GM04504 (cell line): ENCODE results near the gene FAM219A.

Experiments used
- DNase-seq: peaks from one replicate; pipeline ENCODE4 v3.0.0-alpha.2; 2012; ENCODE audit warnings: low read depth

Gene FAM219A

DNA sequence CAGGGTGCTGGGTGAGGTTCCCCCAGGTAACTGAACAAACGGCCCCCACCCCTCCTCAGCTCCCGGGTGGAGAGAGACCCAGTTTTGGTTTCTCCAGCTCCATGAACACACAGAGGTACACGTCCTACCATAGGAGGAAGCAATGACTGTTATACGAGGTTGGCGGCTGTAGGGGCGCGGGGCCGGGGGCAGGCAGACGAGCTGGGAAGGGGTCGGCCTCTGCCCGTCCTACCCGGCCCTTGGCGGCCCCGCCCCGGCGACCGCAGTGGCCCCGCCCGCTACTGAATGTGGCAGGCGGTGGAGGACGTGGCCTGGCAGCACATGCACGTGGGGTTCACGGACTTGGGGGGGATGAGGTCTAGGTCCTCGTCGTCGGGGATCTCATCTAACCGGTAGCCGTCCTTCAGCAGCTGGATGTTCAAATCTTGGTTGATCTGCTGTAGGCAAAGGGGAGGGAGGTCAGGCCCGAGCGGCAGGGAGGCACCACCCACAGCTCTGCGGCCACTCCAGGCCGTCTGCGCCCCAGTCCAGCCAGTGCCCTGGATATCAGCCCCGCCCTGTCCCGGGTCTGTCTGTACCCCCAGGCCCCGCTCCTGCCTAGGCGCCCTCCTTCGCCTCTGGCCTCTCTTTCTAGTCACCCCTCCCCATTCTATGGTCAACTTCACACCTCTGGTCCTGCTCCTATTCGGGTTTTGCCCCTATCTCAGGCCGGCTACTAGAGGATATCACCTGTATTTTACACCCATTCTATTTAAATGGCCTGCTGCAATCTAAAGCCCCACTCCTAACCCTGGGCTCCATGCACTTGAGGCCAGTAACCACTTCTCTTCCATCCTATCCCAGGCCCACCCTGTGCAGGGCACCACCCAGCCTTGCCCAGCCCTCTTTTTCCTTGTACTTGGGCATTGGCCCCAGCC lies 57.4 kb downstream of the FAM219A start:
- no peak for DNase-seq

GRCh38 chr9:34400275-34400674 lies 58.1 kb downstream of the FAM219A start:
- no peak for DNase-seq

GRCh38 chr9:34399729-34400128 lies 58.6 kb downstream of the FAM219A start:
- DNase-seq, result no peak

DNA sequence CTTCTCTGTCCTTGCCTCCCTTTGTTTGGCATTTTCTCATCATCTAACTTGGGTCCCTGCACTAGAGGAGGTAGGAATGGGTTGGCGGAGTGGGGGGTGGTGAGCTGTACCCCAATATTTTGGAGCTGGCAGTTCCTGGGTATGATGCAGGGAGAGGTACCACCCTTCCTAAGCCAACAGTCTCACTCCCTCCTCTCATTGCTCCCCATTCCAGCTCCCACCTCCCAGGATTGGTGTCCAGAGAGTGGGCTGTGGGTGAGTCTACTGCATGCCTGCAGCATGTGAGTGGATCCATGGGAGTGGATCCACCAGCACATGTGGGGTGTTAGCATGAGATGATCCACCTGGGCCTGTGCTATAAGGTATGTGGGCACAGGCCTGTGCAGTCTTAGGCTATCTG lies 59.5 kb downstream of the FAM219A start:
- no peak for DNase-seq

DNA sequence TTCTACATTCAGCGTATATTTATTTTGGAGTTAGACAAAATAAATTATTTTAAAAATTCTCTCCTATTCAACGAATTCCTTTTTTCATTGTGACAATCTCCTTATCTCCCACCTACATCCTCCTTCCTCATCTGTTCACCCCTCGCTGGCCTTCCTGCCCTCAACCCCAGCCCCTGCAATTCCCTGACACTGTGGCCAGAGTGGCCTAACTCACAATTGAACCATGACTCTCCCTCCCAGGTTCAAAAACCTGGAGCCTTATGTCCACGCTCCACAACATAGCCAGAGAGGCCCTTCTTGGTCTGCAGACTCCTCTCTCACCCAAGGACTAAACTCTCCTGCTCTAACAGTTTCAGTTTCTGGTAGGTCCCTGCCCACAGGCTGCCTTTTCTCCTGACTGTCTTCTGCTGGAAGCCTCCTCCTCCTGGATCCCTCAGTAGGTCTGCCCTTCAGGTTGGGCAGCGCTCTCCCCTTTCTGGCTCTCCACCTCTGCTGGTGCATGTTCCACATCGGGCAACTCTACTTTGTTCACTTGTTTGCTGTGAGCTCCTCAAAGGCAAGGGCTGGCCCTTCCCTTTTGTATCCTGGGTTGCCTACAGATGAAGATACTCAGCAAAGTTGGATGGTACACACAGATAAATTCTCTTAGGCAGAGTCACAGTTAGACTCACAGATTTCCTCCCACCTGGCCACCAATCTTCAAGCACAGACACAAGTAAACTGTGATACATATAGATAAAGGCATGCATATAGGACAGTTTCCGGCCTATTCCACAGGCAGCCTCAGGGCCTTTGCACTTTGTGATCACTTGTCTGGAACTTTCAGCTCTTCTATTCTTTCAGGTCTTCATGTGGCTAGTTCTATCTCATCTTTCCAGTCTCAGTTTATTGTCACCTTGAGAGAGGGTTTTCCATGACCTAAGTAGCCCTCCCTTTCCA lies 61.8 kb downstream of the FAM219A start:
- DNase-seq, result no peak

DNA sequence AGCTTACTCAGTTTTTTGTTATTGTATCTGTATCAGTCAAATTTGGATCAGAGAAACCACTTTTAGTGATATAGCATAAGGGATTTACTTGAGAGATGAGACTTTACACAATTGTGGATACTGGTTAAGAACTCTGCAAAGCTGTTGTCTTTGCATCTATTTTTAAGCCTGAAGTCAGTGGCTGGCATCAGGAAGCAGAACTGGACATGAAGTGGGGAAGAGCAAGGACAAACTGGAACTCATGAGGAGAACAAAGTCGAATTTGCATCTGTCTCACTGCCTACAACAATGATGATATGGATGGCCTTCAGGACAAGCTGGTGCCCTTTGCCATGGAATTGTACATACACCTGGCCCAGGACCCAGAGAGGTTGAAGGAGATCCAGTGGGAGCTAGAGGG lies 65.9 kb downstream of the FAM219A start:
- DNase-seq, result no peak

DNA sequence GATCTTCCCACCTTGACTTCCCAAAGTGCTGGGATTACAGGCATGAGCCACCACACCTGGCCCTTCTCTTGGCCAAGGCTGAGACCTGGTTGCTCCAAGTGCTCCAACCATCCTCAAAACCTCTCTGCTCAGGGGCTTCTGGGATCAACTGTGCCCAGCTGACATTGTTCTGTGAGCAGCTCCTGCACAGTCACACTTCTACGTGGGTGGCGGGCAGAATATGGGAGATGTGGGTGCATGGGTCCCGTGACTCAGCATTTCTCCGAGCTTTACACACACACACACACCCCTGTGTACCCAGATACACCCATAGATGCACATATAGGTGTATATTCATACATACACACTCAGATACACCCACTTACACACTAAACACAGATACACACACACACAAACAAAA lies 71.1 kb downstream of the FAM219A start:
- DNase-seq, result no peak

- no peak for DNase-seq
Observed at GRCh38 chr9:34386656-34387055, 71.7 kb downstream of the FAM219A start.

DNA sequence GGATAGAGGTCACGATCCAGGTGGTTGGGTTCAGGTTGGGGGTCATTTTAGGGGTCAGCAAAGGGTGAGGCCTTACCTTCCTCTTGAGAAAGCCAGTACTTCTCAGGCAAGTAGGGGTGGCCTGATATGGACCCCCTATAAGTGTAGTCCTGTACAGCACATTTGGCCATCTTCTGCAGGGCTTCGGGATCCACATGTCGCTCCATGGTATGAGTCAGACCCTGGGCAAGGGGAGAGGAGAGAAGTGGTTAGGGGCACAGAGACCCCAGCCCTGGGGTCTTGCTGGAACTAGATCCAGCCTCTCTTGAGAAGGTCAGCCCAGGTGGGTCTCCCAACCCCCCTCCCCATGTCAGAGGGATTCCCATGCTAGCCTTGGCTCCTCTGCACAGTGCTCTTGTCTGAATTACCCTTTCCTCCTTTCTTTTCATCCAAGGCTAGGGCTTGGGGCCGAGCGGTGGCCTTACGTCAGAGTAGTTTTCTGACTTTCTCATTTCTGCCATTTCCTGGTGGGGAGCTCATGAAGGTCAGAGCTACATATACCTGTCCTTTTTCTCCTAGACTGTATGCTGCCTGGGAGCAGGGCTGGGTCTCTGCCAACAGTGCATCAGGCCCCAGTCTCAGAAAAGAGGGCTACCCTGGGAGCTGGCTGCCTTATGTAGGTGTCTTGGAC lies 72.7 kb downstream of the FAM219A start:
- DNase-seq, result no peak

- DNase-seq, result no peak
Observed at GRCh38 chr9:34384368-34385165, 73.8 kb downstream of the FAM219A start.

DNA sequence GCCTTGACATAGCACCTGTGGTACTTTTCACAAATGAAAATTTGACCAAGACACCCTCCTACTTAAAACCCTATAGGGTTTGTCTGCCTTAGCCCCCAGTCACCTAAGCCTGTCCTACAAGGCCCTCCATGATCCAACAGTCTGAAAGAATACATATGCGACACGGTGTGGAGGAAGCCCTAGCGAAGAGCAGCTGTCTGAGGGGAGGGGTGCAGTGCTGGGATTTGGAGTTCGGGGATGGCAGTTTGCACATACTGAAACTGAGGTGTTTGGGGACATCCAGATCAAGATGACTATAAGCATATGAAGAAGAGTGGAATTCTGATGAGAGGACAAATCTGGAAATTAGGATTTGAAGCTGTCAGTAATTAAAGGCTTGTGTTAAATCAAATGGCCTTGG lies 74.5 kb downstream of the FAM219A start:
- DNase-seq, result no peak

DNA sequence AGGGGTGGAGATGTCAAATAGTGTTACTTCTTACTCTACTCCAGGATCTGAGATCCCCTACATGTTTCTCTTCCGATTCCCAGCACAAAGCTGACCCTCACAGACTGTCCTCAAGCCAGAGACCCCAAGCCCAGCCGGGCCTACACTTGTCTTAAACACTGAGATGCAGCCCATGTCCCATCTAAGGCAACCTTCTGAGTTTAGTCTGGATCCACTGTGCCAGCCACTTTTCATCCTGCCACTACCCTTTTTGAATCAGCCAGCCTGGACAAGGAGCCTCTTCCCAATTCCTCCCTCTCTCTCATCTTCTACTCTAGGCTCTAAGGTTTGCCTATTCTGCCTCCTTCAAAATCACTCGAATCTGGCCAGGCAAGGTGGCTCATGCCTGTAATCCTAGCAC lies 75.5 kb downstream of the FAM219A start:
- no peak for DNase-seq

- DNase-seq, result no peak
Observed at GRCh38 chr9:34382054-34382453, 76.3 kb downstream of the FAM219A start.

GRCh38 chr9:34381323-34381722 lies 77.0 kb downstream of the FAM219A start:
- DNase-seq, result no peak

DNA sequence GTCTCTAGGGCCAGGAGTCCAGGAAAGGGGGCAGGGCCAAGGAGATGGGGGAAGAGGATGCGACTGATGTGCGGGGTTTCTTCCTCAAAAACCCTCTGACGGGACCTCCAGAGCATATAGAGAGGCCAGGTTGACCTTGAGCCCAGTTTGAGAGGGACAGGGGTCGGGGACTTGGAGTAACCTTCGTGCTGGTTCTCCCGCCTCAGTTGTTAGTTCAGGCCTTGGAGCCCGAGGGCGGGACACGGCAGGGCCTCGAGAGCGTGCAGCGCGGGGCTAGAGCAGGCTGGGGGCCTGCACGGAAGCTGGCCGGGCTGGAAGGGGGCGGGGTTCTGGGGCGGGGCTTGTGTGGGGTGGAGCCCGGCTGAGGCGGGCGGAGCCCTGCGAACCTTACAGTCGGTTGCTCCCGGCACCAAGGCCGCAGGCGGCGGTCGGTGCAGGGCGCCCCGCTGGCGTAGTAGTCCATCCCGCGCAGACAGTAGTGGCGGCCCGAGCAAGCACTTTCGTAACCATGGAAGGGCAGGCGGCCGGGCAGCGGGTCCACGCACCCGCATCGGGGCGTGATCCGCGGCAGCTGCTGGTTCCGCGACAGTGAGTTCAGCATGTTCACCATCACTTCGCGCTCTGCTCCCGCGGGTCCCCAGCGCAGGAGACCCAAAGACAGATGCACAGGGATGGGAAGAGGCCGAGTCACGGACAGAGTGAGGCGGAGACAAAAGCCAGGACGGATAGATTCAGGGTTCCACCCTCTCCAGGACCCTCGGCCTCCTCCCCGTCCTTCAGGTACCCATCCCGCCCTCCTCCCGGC lies 77.7 kb downstream of the FAM219A start:
- peak; percentile 38 for DNase-seq

DNA sequence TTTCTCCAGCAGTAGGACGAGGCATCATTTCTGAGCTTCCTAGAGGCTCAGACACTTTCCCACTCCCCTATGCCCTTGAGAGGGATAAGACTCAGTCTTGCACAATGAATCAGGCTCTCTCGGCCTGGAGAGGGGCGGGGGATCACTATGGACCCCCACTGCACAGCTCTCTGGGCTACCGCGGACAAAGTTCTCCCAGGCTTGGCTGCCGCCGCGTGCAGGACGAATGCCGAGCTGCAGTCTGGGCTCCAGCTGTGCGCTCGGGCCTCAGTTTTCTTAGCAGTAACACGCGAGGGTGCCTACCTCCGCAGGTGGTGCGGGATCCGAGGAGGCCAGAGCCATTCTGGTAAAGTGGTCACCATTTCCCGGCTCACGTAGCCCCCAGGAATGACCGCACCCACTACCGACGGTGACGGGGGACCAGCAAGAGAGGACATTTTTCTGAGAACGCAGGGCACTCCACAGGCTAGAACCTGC lies 78.3 kb downstream of the FAM219A start:
- no peak for DNase-seq

- DNase-seq, result peak; percentile 48
Observed at GRCh38 chr9:34379334-34380033, 78.9 kb downstream of the FAM219A start.

- DNase-seq, result no peak
Observed at GRCh38 chr9:34378376-34379060, 79.9 kb downstream of the FAM219A start.

DNA sequence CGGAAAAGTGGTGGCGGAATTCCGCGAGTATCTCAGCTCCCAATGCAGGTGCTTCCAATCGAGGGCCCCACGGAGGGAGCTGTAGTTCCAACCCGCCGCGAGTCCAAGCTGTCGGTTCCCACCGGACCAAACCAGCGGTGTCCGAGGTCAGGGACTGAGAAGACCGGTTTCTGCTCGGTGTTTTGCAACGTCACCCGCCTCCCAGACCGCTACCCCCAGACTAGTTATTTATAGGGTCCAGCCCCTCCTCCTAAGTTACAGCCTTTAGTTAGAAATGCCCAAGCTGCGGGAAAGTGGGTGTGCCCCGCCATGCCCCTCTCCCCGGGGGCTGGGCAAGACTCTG lies 81.0 kb downstream of the FAM219A start:
- DNase-seq, result no peak
